Endothelial cell of umbilical vein (primary cell): Measurements from ENCODE around the gene RGS19. TPM values are rescaled to one million over a fixed set of nuclear protein-coding genes. Genes with fewer than 3 reads are reported as not detected.

Experiments used
- BruUV-seq: library from RNA; stranded (reverse); fragments of 400-500 nt; replicated peaks from 2 replicates; lab custom pipeline; 2021; lab: Mats Ljungman, UMichigan
- CTCF ChIA-PET: fragments of 300-600, 350-600 bp; sonication (Branson Sonifier 250); formaldehyde crosslinking; loops from one replicate; lab custom pipeline; 2021; ENCODE audit warnings: antibody characterized with exemption, inconsistent platforms; lab: Charles Lee
- POLR2A ChIA-PET: fragments of 300-600, 350-600 bp; sonication (Branson Sonifier 250); formaldehyde crosslinking; loops from one replicate; lab custom pipeline; 2021; ENCODE audit warnings: antibody characterized with exemption, inconsistent platforms; lab: Charles Lee
- DNase-seq: peaks from one replicate; pipeline ENCODE4 v3.0.0-alpha.2; 2011; ENCODE audit warnings: low read depth, low spot score
- FAIRE-seq: peaks from 2 replicates; lab custom pipeline; 2011; peaks lifted over from hg19 to GRCh38; lab: Jason Lieb, UNC
- H2AFZ ChIP-seq: 2 replicates; pipeline ENCODE4 v1.6.0; 2012; ENCODE audit warnings: low read depth, low read length, control low read depth, inconsistent platforms
- H3K27ac ChIP-seq: 2 replicates; pipeline ENCODE4 v1.5.1; 2011; ENCODE audit warnings: low read depth, mild to moderate bottlenecking, control low read depth, low read length, moderate library complexity; ENCODE audit not compliant: insufficient read depth
- H3K27me3 ChIP-seq, 2 experiments: 2 replicates each; pipeline versions ENCODE4 v1.6.0 to v1.6.1; 2011; ENCODE audit warnings: low read length in 2 of 2, mixed read lengths in 1 of 2; ENCODE audit not compliant: control insufficient read depth in 2 of 2, insufficient read depth in 2 of 2
- H3K36me3 ChIP-seq, 2 experiments: 2 replicates in 1 of 2; 3 replicates in 1 of 2; pipeline ENCODE4 v1.5.1; 2011; ENCODE audit warnings: low read length in 2 of 2, mild to moderate bottlenecking in 1 of 2, moderate library complexity in 1 of 2; ENCODE audit not compliant: control insufficient read depth in 2 of 2, insufficient read depth in 2 of 2; ENCODE audit errors: extremely low read depth in 1 of 2
- H3K4me1 ChIP-seq: 3 replicates; pipeline ENCODE4 v1.5.1; 2011; ENCODE audit warnings: mild to moderate bottlenecking, low read length; ENCODE audit not compliant: control insufficient read depth, insufficient read depth; ENCODE audit errors: extremely low read depth
- H3K4me2 ChIP-seq: 2 replicates; pipeline ENCODE4 v1.6.1; 2011; ENCODE audit warnings: low read length, control low read depth, mixed read lengths; ENCODE audit not compliant: insufficient read depth
- H3K4me3 ChIP-seq, 3 experiments: fragments of 200-600 bp in 1 of 3; sonication (generic), shearing (Covaris generic) in 1 of 3; replicated peaks in 1 of 3; 2 replicates each; pipeline ENCODE4 v1.5.1; 2011 to 2016; ENCODE audit warnings: control low read depth in 3 of 3, low read length in 3 of 3, mild to moderate bottlenecking in 2 of 3, inconsistent platforms in 1 of 3, low read depth in 1 of 3, moderate library complexity in 1 of 3; ENCODE audit not compliant: insufficient read depth in 1 of 3
- H3K79me2 ChIP-seq: 2 replicates; pipeline ENCODE4 v1.6.0; 2012; ENCODE audit warnings: low read length, inconsistent platforms; ENCODE audit not compliant: control insufficient read depth, insufficient read depth
- H3K9ac ChIP-seq: replicated peaks from 2 replicates; pipeline ENCODE3; 2011; ENCODE audit warnings: low read length, control low read depth; ENCODE audit not compliant: insufficient read depth; ENCODE audit errors: extremely low read depth
- H3K9me1 ChIP-seq: replicated peaks from 3 replicates; pipeline ENCODE4 v1.6.0; 2011; ENCODE audit warnings: mild to moderate bottlenecking, low read length; ENCODE audit not compliant: control insufficient read depth, insufficient read depth; ENCODE audit errors: extremely low read depth
- H3K9me3 ChIP-seq: replicated peaks from 2 replicates; pipeline ENCODE4 v1.5.1; 2012; ENCODE audit warnings: low read length, inconsistent platforms; ENCODE audit not compliant: control insufficient read depth, insufficient read depth
- H4K20me1 ChIP-seq: replicated peaks from 2 replicates; pipeline ENCODE3; 2011; ENCODE audit warnings: mild to moderate bottlenecking, low read length; ENCODE audit not compliant: control insufficient read depth, insufficient read depth; ENCODE audit errors: extremely low read depth
- CTCF ChIP-seq, 2 donors: IDR thresholded peaks; 1 replicate in 1 of 2; 2 replicates in 1 of 2; pipeline ENCODE4 v1.5.1; 2011; ENCODE audit warnings: low read length in 2 of 2, mild to moderate bottlenecking in 2 of 2, moderate library complexity in 2 of 2, control low read depth in 1 of 2, inconsistent platforms in 1 of 2, low read depth in 1 of 2; ENCODE audit not compliant: insufficient read depth in 1 of 2; ENCODE audit errors: extremely low read depth in 1 of 2
- EZH2 ChIP-seq: IDR thresholded peaks from 2 replicates; pipeline ENCODE4 v1.6.1; 2012; ENCODE audit warnings: borderline replicate concordance, low read depth, mild to moderate bottlenecking, moderate library complexity, low read length, inconsistent platforms; ENCODE audit not compliant: severe bottlenecking
- FOS ChIP-seq: IDR thresholded peaks from 2 replicates; pipeline ENCODE4 v1.6.1; 2011; ENCODE audit warnings: mild to moderate bottlenecking, low read length, moderate library complexity, borderline replicate concordance; ENCODE audit not compliant: insufficient read depth
- GATA2 ChIP-seq: IDR thresholded peaks from 2 replicates; pipeline ENCODE4 v1.7.0; 2011; ENCODE audit warnings: low read depth, mild to moderate bottlenecking, moderate library complexity, mixed read lengths, low read length; ENCODE audit not compliant: insufficient read length, insufficient read depth
- JUN ChIP-seq: IDR thresholded peaks from 2 replicates; pipeline ENCODE4 v1.6.1; 2011; ENCODE audit warnings: borderline replicate concordance, low read depth; ENCODE audit not compliant: insufficient read length, insufficient read depth
- MAX ChIP-seq: IDR thresholded peaks from 2 replicates; pipeline ENCODE4 v1.6.1; 2011; ENCODE audit not compliant: insufficient read depth, insufficient read length
- MYC ChIP-seq: IDR thresholded peaks from one replicate; pipeline ENCODE4 v1.6.1; 2011; ENCODE audit warnings: mild to moderate bottlenecking, low read depth, low read length
- POLR2A ChIP-seq: IDR thresholded peaks from 2 replicates; pipeline ENCODE4 v1.6.1; 2012; ENCODE audit warnings: low read depth, mild to moderate bottlenecking, control low read depth, low read length
- POLR2AphosphoS5 ChIP-seq: IDR thresholded peaks from 2 replicates; pipeline ENCODE4 v1.6.1; 2012; ENCODE audit warnings: low read depth, mild to moderate bottlenecking, control low read depth, low read length, moderate library complexity; ENCODE audit not compliant: insufficient read depth
- dilution Hi-C: fragments of 300-500 bp; cut with MboI; formaldehyde crosslinking; loops from one replicate; pipeline ENCODE4 v1.15.0; 2019; ENCODE audit warnings: low sequenced_read_pairs; ENCODE audit not compliant: extremely low pct_ligation_motif_present
- intact Hi-C: fragments of 100-400 bp; cut with micrococcal nuclease; formaldehyde crosslinking; loops from one replicate; pipeline ENCODE4 v1.10.0; 2022
- polyA plus RNA-seq, 4 experiments: library from polyadenylated mRNA; depleted of rRNA in 3 of 4; stranded (reverse) in 3 of 4; unstranded in 1 of 4; fragments of >200 nt; gene quantifications; 2 replicates each; pipeline versions ENCODE4 v1.2.1 to v1.2.3, GENCODE V29; 2011 to 2012; ENCODE audit warnings: missing spikeins in 1 of 4
- total RNA-seq: library from RNA; stranded (reverse); gene quantifications from 2 replicates; pipeline ENCODE4 v1.2.3, GENCODE V29; 2021

RGS19 gene
- total and polyA plus RNA-seq, 2 donors (not counting 3 experiments of a cell fraction or from before 2014, with no cell fraction given) = 27.8 to 33.7 TPM

DNA sequence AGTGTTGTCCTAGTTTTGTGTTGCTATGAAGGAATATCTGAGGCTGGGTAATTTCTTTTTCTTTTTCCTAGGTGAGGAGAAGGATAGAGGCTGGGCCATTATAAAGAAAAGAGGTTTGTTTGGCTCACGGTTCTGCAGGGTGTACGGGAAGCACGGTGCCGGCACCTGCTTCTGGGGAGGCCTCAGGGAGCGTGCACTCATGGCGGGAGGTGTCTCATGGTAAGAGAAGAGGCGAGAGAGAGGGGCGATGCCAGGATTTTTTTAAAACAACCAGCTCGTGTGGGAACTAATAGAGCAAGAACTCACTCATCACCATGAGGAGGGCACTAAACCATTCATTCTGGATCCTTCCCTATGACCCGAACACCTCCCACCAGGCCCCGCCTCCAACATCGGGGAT, 42.3 kb upstream of the RGS19 start:
- no TSS peak for BruUV-seq
- no peaks in the 10 kb centered on the region for H3K4me1 ChIP-seq
- dilution Hi-C loops (no loop called here), intact Hi-C loops (loop anchor here (10.0 kb wide), 1 partner anchor 57 kb away; the partner anchor contains the start of gene TCEA2)
- H3K79me2 ChIP-seq = no peaks in the 10 kb centered on the region
- FAIRE-seq (no peak), DNase-seq (no peak)
- no peak overlapping the region for H3K27ac ChIP-seq
- CTCF ChIA-PET = interaction anchor here (0.9 to 8.0 kb wide), 14 partner anchors 10 to 812 kb away, joined by 3 to 66 read pairs (median 4); partner anchors contain the start of genes LKAAEAR1, OPRL1, PRPF6 and RGS19
- POLR2A ChIA-PET = no interaction called here
- H3K4me2 ChIP-seq = no peak overlapping the region
- no peaks in the 10 kb centered on the region for H4K20me1 ChIP-seq
- H3K27me3 ChIP-seq = peaks cover 9 to 10% of the 10 kb centered on the region in 2 experiments
- no peak overlapping the region for H3K9ac ChIP-seq
- no peak overlapping the region for H3K4me3 ChIP-seq
- H3K36me3 ChIP-seq = no peaks in the 10 kb centered on the region
- H2AFZ ChIP-seq = no peak overlapping the region
- TF ChIP-seq MAX (no peak), POLR2A (no peak), FOS (no peak), MYC (no peak), GATA2 (no peak), EZH2 (no peak)
- no peaks in the 10 kb centered on the region for H3K9me1 ChIP-seq
- no peaks in the 10 kb centered on the region for H3K9me3 ChIP-seq

GRCh38 chr20:64119681-64120341, 40.5 kb upstream of the RGS19 start:
- FAIRE-seq (no peak), DNase-seq (peak; percentile 8)
- Histone ChIP-seq H3K79me2 (no peaks in the 10 kb centered on the region), H3K9me1 (no peaks in the 10 kb centered on the region), H3K27ac (no peak overlapping the region), H3K4me3 (no peak overlapping the region), H3K9ac (no peak overlapping the region), H4K20me1 (no peaks in the 10 kb centered on the region), H2AFZ (peak overlapping the region; percentile 41), H3K4me2 (peak overlapping the region; percentile 51), H3K27me3 (peaks cover 9 to 10% of the 10 kb centered on the region in 2 experiments), H3K36me3 (no peaks in the 10 kb centered on the region), H3K9me3 (no peaks in the 10 kb centered on the region), H3K4me1 (no peaks in the 10 kb centered on the region)
- intact Hi-C loops = loop anchor here (1.0 to 10.0 kb wide), 7 partner anchors 18 to 624 kb away; partner anchors contain the start of genes PRPF6 and TCEA2
- CTCF ChIA-PET = interaction anchor here (0.8 to 8.0 kb wide), 9 partner anchors 18 to 810 kb away, joined by 3 to 66 read pairs (median 5); partner anchors contain the start of genes LKAAEAR1, PRPF6 and SAMD10
- no TSS peak for BruUV-seq
- dilution Hi-C loops = no loop called here
- TF ChIP-seq EZH2 (no peak), FOS (no peak), POLR2A (no peak), MYC (no peak), POLR2AphosphoS5 (no peak), JUN (no peak), MAX (no peak), GATA2 (no peak), CTCF (IDR thresholded peaks at IDR 0.05; ENCODE audit: extremely low read depth in 1 of 2, insufficient read depth in 1 of 2, low read depth in 1 of 2, low read length in 2 of 2) (no peak)
- POLR2A ChIA-PET = interaction anchor here (0.7 kb wide), 1 partner anchor 265 kb away, joined by 4 read pairs; no protein-coding TSS in a partner anchor
